HK-2 (cell line): ENCODE data around the gene ZFPL1.
A peak's percentile ranks its signal among the peaks of the same experiment; 100 is the strongest.

ENCODE experiments used
- DNase-seq: peaks from one replicate; pipeline ENCODE4 v3.0.0-alpha.2; 2018; ENCODE audit not compliant: unreplicated experiment

ZFPL1 gene

GRCh38 chr11:65059959-65060824 lies 23.8 kb upstream of the ZFPL1 start:
- DNase-seq = no peak

GRCh38 chr11:65060913-65061408 lies 23.1 kb upstream of the ZFPL1 start:
- no peak for DNase-seq

- DNase-seq = no peak
Measured at GRCh38 chr11:65063532-65063931, 20.5 kb upstream of the ZFPL1 start.

DNA sequence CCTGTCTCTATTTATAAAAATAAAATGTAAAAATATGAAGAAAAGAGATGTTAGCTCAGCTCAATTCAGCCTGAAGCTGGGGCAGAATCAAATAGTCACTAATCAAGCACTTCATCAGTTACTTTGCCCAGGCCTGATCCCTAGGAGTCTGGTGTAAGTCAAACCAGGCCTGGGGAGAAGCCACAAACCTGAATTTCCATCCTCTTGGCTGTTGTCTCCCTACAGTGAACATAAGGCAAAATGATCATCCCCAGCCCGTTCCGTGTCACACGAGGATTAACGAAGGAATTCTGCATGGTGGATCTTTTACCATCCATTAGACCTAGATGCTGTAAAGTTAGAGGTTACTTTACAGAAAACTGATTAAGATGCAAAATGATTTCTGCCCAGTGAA lies 19.2 kb upstream of the ZFPL1 start:
- no peak for DNase-seq

- no peak for DNase-seq
Measured at GRCh38 chr11:65065851-65066250, 18.2 kb upstream of the ZFPL1 start.

- no peak for DNase-seq
Measured at GRCh38 chr11:65066315-65066714, 17.7 kb upstream of the ZFPL1 start.

GRCh38 chr11:65066805-65067291 lies 17.2 kb upstream of the ZFPL1 start:
- no peak for DNase-seq

- DNase-seq = no peak
Measured at GRCh38 chr11:65067446-65067845, 16.6 kb upstream of the ZFPL1 start.

DNA sequence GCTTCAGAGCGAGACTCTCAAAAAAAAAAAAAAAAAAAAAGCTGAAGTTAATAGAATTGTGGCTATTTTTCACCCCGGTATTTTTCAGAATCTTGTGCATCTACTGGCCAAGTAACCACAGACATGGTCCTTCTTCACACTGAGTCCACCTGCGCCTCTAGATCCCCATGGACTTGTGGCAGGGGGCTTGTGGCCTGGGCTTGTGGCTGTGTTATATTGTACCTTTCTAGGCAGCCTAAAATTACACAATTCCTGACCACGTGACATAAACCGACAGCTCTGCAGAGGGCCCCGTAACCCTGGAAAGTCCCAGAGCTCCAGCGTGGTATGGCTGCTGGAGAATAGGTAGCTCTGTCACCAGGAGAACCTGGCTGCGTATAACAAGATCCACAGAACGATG lies 14.8 kb upstream of the ZFPL1 start:
- DNase-seq = peak; percentile 5

DNA sequence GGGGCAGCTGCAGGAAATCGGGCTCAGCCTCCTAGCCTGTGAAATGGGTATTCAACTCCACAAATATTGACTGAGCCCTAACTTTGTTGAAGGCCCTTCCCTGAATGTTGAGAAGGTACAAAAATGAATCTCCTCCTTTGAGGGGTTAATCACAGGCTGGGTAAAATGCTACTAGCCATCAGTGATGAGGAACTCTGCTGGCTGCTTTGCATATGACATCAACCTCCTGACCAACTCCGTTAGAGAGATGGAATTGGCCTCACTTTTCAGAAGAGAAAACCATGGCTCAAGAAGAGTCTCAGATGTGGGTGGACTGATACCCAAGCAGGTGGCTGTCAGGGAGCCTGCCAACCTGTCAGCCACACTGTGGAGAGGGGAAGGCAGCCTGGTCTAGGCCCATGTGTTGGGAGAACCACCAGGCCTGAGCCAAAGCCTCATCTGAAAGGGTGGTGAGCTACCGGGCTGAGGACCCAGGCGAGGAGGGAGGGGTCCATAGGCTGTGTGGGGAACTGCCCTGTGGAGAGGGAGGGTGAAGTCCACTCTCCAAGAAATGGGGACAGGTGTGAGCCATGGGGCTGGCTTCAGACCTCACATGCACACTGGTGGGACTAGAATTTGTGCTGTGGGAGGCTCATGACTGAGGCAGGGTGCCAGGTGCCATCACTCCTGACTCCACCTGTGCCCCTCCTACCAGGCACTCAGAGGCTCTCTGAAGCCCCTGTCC lies 12.0 kb upstream of the ZFPL1 start:
- DNase-seq = no peak

DNA sequence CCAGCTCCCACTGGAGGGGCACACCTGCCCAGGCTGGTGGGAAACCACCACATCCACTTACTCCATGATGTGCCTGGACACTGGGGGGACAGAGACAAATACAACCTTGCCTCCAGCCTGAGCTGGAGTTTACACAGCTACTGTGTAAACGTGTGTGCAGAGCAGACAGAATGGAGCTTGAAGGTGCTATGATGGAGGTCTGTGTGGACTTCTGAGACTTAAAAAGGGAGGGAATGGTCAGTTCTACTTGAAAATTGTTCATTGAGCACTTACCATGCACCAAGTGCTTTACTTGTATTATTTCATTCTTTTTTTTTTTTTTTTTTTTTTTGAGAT lies 11.4 kb upstream of the ZFPL1 start:
- no peak for DNase-seq

GRCh38 chr11:65077451-65077850 lies 6.6 kb upstream of the ZFPL1 start:
- DNase-seq = no peak

GRCh38 chr11:65078151-65078550 lies 5.9 kb upstream of the ZFPL1 start:
- peak; percentile 20 for DNase-seq

- DNase-seq = no peak
Measured at GRCh38 chr11:65078786-65079342, 5.2 kb upstream of the ZFPL1 start.

- no peak for DNase-seq
Measured at GRCh38 chr11:65083134-65083833, 738 bp upstream of the ZFPL1 start.

DNA sequence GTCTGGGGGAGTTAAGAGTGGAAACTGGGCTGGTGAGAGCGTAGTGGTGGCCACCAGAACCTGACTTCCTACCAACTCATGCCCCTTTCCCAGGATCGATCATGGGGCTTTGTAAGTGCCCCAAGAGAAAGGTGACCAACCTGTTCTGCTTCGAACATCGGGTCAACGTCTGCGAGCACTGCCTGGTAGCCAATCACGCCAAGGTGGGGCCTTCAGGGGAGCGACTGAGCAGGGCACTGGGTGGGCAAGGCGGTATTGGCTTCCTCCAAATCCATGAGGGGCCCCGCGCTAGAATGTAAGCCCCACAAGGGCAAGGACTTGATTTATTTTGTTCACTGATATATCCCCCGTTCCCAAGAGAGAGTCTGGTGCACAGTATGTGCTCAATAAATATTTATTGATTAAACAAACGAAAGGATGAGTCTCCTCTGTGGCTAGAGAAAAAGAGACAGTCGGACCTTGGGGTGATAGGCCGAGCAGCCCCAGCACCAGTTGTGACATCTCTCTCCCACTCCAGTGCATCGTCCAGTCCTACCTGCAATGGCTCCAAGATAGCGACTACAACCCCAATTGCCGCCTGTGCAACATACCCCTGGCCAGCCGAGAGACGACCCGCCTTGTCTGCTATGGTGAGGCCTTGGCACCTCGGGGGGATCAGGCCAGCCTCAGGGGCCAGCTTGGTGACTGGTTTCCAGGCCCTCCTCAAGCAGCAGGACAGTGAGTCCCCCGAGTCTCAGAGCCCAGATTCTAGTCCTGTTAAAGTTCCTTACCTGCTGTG lies 765 bp downstream of the ZFPL1 start:
- no peak for DNase-seq

DNA sequence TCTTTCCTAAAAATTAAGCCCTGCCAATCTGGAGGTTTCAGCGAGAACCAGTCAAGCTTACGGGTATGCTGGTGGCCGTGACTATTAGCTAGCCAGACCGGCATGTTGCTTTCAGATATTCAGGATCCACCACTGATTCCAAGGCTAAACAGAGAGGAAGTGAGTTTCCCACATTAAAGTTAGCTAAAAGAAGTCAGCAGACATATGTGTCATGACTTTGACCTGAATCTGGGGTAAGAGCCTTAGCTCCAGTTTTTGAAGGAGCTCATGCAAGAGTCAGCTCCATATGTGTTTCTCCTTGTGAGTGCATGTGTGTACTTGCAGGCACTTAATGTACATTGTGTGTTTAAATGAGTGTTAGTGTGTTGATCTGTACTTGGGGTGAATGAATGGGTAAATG lies 1.4 kb downstream of the ZFPL1 start:
- DNase-seq = no peak

DNA sequence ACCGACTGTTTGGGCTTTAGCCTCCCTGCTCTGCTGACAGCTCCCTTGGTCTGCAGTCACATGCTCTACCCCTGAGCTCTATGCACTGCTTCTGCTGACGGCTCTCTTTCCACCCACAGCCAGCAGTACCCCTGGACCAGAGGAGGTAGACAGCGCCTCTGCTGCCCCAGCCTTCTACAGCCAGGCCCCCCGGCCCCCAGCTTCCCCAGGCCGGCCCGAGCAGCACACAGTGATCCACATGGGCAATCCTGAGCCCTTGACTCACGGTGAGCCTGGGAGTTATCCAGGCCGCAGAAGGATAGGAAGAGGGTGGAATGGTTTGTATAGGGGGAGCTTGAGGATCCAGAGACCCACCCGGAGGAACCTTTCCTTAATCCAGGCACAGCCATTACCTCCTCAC lies 2.8 kb downstream of the ZFPL1 start:
- DNase-seq = no peak

DNA sequence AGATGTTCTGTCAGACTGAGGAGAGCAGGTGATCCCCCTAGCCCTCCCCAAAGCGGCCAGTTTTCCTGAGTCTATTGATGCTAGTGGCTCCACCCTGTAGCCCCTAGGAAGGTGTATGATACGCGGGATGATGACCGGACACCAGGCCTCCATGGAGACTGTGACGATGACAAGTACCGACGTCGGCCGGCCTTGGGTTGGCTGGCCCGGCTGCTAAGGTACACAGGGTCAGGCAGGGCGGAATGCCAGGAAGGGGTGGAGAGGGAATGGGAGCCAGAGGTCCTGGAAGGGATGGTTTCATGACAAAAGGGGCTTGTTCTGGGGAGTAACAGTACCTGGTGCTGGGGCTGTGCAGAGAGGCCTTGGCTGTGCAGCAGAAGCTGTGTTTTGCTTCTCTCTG lies 3.2 kb downstream of the ZFPL1 start:
- no peak for DNase-seq

DNA sequence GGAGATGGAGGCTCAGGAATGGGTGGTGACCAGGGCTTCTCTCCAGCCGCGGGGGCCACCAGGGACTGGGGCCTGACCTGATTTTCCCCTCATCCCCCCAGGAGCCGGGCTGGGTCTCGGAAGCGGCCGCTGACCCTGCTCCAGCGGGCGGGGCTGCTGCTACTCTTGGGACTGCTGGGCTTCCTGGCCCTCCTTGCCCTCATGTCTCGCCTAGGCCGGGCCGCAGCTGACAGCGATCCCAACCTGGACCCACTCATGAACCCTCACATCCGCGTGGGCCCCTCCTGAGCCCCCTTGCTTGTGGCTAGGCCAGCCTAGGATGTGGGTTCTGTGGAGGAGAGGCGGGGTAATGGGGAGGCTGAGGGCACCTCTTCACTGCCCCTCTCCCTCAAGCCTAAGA lies 3.8 kb downstream of the ZFPL1 start:
- DNase-seq = no peak

DNA sequence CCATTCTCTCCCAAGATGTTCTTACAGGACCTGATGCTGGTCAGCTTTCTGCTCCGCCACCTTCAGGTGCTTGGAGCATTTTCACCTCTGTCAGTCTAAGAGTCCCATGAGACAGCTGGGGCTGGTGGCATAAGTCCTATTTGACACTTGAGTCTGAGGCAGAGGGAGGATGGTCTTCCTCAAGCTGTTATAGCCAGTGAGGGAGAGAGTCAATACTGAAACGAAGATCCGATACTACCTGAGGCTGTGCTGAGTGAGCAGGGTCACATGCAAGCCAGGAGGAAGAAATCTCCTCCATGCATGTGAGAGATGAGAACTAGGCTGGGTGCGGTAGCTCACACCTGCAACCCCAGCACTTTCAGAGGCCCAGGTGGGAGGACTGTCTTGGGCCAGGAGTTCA lies 5.6 kb downstream of the ZFPL1 start:
- DNase-seq = no peak
